ENCODE measurements around the gene TMEM244. TPM values are rescaled to one million over a fixed set of nuclear protein-coding genes. Genes with fewer than 3 reads are reported as not detected.

Gene TMEM244
- total RNA-seq, 1 donor from 2014 or later = not detected

GRCh38 chr6:129801909-129802308, 59.2 kb downstream of the TMEM244 start:
- TF ChIP-seq CTCF (IDR thresholded peaks at IDR 0.05; ENCODE audit: unreplicated experiment) = no peak
- H3K4me3 Mint-ChIP-seq (ENCODE audit: unreplicated experiment) = no peak overlapping the region
- H3K36me3 Mint-ChIP-seq (ENCODE audit: low read depth, unreplicated experiment) = no peaks in the 10 kb centered on the region
- no peak for DNase-seq (ENCODE audit: low spot score)
- no peak overlapping the region for H3K27ac Mint-ChIP-seq (ENCODE audit: unreplicated experiment)
- no peaks in the 10 kb centered on the region for H3K9me3 Mint-ChIP-seq (ENCODE audit: unreplicated experiment)
- no peaks in the 10 kb centered on the region for H3K27me3 Mint-ChIP-seq (ENCODE audit: unreplicated experiment)
- no peaks in the 10 kb centered on the region for H3K4me1 Mint-ChIP-seq (ENCODE audit: unreplicated experiment)

DNA sequence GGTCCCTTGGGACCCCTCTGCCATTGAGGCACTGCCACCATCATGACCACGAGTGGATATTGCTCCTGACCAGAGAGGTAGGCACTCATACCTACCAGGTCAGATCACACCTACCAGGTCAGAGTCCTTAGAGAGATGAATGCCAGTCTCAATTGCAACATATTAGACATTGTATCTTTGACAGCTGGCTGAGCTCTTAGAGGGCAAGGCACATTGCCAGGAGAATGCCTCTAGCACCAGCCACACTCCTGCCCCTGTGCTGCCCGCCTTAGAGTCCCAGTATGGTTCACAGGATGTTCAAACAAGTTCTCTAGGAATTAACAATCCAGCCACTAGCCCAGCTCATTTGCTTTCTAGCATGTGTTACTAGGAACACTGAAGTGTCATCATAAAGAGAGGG, 65.9 kb downstream of the TMEM244 start:
- DNase-seq (ENCODE audit: low spot score) = no peak
- H3K9me3 Mint-ChIP-seq (ENCODE audit: unreplicated experiment) = no peaks in the 10 kb centered on the region
- TF ChIP-seq CTCF (IDR thresholded peaks at IDR 0.05; ENCODE audit: unreplicated experiment) = no peak
- no peaks in the 10 kb centered on the region for H3K36me3 Mint-ChIP-seq (ENCODE audit: low read depth, unreplicated experiment)
- no peaks in the 10 kb centered on the region for H3K27me3 Mint-ChIP-seq (ENCODE audit: unreplicated experiment)
- no peaks in the 10 kb centered on the region for H3K4me1 Mint-ChIP-seq (ENCODE audit: unreplicated experiment)
- H3K4me3 Mint-ChIP-seq (ENCODE audit: unreplicated experiment) = no peak overlapping the region
- H3K27ac Mint-ChIP-seq (ENCODE audit: unreplicated experiment) = no peak overlapping the region

DNA sequence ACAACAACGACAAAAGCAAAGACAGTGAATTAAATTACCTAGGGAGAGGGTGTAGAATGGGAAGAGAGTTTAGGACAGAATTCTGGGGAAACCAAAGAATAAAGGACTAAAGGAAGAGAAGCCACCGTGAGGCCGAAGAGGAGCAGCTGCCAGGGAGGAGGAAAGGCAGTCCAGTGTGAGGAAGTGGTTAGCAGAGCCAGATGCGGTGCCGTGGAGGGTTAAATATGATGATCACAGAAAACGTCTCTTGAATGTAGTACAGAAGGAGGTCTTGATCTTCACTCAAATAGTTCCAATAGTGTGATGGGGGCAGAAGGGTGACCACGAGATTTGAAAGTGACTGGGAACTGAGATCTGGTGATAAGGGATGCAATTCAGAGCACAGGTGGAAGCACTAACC, 67.7 kb downstream of the TMEM244 start:
- Mint-ChIP-seq H3K4me1 (ENCODE audit: unreplicated experiment) (no peaks in the 10 kb centered on the region), H3K9me3 (ENCODE audit: unreplicated experiment) (no peaks in the 10 kb centered on the region), H3K36me3 (ENCODE audit: low read depth, unreplicated experiment) (no peaks in the 10 kb centered on the region), H3K4me3 (ENCODE audit: unreplicated experiment) (no peak overlapping the region), H3K27ac (ENCODE audit: unreplicated experiment) (no peak overlapping the region), H3K27me3 (ENCODE audit: unreplicated experiment) (no peaks in the 10 kb centered on the region)
- no peak for DNase-seq (ENCODE audit: low spot score)
- TF ChIP-seq CTCF (IDR thresholded peaks at IDR 0.05; ENCODE audit: unreplicated experiment) = no peak

DNA sequence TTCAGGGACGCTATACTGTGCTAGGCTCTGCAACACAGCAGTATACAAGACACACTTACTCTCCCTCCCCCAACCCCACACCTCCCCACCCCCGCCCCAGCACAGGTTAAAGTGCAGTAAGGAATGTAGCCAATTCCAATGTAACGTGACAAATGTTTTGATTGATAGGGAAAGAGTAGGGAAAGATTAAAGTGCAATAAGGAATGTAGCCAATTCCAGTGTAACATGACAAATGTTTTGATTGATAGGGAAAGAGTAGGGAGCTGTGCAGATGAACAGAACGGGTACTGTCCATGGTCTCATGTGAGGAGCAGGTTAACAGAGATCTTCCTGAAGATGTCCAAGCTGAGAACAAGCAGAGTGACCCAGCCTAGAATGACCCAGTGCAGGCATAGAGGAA, 69.1 kb downstream of the TMEM244 start:
- H3K27me3 Mint-ChIP-seq (ENCODE audit: unreplicated experiment) = no peaks in the 10 kb centered on the region
- no peaks in the 10 kb centered on the region for H3K36me3 Mint-ChIP-seq (ENCODE audit: low read depth, unreplicated experiment)
- no peaks in the 10 kb centered on the region for H3K9me3 Mint-ChIP-seq (ENCODE audit: unreplicated experiment)
- H3K4me3 Mint-ChIP-seq (ENCODE audit: unreplicated experiment) = no peak overlapping the region
- no peak overlapping the region for H3K27ac Mint-ChIP-seq (ENCODE audit: unreplicated experiment)
- TF ChIP-seq CTCF (IDR thresholded peaks at IDR 0.05; ENCODE audit: unreplicated experiment) = no peak
- no peak for DNase-seq (ENCODE audit: low spot score)
- no peaks in the 10 kb centered on the region for H3K4me1 Mint-ChIP-seq (ENCODE audit: unreplicated experiment)

GRCh38 chr6:129790785-129791184, 70.3 kb downstream of the TMEM244 start:
- Mint-ChIP-seq H3K9me3 (ENCODE audit: unreplicated experiment) (no peaks in the 10 kb centered on the region), H3K27me3 (ENCODE audit: unreplicated experiment) (no peaks in the 10 kb centered on the region), H3K27ac (ENCODE audit: unreplicated experiment) (no peak overlapping the region), H3K4me1 (ENCODE audit: unreplicated experiment) (no peaks in the 10 kb centered on the region), H3K36me3 (ENCODE audit: low read depth, unreplicated experiment) (no peaks in the 10 kb centered on the region), H3K4me3 (ENCODE audit: unreplicated experiment) (no peak overlapping the region)
- no peak for TF ChIP-seq CTCF (IDR thresholded peaks at IDR 0.05; ENCODE audit: unreplicated experiment)
- DNase-seq (ENCODE audit: low spot score) = no peak
